ENCODE results near the gene LEAP2.

DNA sequence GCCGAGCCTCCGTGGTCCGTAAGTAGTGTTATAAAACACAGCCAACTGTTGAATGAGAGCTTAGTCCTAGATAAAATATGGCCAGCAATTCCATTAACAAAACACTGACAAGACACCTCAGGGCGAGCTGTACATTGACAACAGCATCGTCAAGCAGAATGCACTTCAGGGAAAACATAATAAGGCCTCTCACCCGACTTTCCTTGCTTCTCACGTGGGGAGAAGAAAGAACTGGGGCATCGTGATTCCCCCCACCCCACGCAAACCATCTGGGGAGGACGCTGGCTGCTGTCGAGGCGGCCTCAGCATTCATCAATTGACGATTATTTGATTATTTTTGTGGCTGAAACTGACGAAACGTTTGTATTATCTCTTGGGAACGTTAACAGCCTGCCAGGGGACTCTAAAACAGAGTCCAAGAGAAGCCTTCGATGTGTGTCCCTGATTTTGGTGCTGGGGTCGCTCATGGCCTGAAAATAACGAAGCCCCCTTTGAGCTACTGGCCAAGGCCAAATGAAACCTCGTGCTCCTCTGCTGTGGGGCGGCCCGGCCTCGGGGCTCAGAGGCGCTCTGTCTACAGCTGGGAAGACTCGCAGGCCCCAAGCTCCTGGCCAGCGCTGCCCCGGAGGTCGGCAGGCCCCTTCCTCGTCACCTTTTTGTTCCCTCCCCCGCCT is 7.7 kb upstream of the LEAP2 start:
- no peak for TF ChIP-seq CTCF (IDR thresholded peaks at IDR 0.05)
- TF ChIP-seq EP300 (IDR thresholded peaks at IDR 0.05), result no peak
- TF ChIP-seq POLR2AphosphoS5 (IDR thresholded peaks at IDR 0.05), result no peak
- TF ChIP-seq POLR2A (IDR thresholded peaks at IDR 0.05), result no peak
